GM12801 (cell line): ENCODE results near the gene FGFR2.

Experiments
- TF ChIP-seq, protein P1 (sequence below): IDR thresholded peaks from one replicate; pipeline ENCODE4 v1.5.1; 2011; ENCODE audit warnings: control low read depth; ENCODE audit not compliant: insufficient read length; ENCODE audit errors: extremely low read depth

Gene FGFR2

DNA sequence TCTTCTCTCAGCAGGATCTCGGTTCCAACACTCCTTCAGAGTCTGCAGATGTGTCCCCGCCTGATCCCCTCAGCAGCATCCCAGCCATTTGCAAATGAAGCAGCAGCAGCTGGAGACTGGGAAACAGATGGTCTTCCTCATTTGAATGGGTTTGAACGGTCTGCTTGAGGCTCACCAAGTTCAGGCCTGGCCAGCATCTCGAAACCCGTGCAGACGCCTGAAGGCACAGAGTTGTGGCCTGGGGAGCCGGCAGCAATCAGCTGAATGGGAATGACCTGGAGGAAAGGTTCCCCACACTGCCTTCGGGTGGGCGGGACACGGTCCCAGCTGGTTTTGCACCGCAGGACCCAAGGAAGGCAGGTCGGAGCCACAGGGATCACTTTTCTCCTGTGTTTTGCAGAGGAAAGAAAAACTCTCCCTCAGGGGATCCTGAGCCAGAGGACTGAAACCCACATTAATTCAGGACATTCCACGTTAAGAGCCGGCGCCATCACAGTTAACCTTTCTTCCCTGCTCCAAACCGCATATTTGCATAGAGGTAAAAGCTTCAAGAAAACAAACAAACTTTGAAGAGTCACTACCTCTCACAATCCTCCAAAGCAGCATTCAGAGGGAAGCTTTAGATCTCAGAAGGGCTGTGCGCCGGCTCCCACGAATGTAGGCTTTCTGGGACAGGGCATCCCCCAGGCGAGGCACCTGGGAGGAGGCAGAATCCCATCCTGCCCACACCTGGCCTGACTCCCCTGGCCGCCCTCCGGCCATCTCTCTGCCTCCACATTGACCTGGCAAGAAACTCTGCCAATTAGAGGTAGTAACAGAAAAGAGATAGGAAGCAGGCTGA lies 17.7 kb downstream of the FGFR2 start:
- TF ChIP-seq, protein P1, sequence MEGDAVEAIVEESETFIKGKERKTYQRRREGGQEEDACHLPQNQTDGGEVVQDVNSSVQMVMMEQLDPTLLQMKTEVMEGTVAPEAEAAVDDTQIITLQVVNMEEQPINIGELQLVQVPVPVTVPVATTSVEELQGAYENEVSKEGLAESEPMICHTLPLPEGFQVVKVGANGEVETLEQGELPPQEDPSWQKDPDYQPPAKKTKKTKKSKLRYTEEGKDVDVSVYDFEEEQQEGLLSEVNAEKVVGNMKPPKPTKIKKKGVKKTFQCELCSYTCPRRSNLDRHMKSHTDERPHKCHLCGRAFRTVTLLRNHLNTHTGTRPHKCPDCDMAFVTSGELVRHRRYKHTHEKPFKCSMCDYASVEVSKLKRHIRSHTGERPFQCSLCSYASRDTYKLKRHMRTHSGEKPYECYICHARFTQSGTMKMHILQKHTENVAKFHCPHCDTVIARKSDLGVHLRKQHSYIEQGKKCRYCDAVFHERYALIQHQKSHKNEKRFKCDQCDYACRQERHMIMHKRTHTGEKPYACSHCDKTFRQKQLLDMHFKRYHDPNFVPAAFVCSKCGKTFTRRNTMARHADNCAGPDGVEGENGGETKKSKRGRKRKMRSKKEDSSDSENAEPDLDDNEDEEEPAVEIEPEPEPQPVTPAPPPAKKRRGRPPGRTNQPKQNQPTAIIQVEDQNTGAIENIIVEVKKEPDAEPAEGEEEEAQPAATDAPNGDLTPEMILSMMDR: no peak

DNA sequence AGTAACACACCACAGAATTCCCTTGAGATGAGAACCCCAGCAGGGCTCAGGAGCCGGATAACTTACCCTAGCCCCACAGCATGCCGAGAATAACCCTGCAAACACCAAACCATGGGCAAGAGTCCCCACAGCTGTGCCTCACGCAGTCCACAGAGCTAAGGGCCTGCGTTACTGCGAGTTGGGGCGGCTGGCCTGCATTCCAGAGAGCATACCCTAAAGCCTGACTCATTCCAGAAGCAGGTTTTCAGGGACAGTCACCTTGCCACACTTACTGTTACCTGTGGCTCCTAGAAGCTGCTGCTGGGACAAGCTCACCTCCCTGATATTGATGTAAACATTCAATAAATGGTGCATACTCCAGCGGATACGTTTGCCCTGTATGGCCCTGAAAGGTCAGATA lies 18.6 kb downstream of the FGFR2 start:
- TF ChIP-seq, protein P1: no peak

DNA sequence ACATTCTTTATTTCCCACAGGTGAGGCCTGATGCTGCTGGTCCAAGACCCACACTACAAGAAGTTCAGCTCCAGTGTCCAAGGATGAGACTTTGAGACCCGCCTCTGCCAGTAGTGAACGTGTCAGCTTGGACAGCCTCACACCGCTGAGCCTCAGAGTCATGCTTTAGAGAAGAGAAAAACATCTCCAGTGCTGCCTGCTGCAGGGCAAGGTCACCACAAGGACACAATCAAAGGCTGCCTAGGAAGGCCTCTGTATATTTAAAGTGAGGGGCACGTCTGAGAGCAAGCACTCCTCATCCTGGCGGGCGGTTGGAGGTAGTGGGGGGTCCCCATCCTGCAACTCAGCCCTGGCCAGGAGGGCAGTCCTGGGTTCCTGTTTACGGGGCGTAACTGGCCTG lies 19.3 kb downstream of the FGFR2 start:
- TF ChIP-seq, protein P1: no peak

DNA sequence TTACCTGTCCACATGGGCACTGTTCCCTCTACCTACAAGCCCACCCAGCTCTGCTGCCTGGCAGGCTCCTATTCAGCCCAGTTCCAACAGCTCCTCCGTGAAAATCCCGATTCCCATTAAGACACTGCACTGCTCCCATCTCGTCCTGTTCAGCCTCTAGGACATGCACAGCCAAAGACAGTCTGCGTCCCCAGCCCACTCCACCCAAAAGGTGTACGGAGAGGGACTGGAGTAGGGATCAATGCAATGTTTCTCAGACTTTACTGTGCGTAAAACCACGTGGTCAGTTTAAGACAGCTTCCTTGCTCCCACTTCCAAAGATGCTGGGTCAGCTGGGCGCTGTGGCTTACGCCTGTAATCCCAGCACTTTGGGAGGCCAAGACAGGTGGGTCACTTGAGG lies 19.9 kb downstream of the FGFR2 start:
- TF ChIP-seq, protein P1: no peak

DNA sequence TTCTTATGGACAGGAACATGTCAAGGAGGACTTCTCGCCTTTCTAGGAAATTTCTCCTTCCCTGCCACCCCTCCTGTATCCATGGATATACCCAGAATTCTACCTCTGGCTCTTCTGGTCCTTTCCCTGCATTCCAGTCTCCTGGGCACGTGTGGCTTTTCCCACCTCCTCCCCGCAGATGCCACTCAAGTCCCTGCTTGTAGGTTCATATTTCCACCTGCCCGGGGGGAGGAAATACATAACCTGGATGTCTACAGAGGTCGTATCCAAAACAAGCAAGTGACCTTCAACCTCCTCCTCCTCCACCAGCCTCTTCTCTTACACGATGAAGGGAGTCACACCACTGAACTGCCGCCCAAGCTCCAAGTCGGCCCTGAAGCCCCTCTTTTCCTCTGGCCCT lies 20.7 kb downstream of the FGFR2 start:
- TF ChIP-seq, protein P1: no peak

DNA sequence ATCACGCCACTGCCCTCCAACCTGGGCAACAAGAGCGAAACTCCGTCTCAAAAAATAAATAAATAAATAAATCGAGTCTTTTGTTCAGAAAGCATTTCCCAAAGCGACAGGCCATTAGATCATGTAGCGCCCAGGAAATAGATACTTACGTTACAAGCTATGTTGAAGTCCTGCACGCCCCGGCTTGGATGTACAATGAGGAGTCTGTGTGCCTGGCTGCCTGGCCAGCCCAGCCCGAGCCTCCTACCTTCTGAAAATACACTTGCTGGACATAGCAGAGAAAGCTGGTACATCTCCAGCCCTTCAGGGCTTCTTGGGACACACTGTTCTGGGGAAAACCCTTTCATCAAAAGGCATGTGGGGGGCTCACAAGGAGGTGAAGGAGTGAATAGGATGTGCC lies 22.1 kb downstream of the FGFR2 start:
- TF ChIP-seq, protein P1: no peak

DNA sequence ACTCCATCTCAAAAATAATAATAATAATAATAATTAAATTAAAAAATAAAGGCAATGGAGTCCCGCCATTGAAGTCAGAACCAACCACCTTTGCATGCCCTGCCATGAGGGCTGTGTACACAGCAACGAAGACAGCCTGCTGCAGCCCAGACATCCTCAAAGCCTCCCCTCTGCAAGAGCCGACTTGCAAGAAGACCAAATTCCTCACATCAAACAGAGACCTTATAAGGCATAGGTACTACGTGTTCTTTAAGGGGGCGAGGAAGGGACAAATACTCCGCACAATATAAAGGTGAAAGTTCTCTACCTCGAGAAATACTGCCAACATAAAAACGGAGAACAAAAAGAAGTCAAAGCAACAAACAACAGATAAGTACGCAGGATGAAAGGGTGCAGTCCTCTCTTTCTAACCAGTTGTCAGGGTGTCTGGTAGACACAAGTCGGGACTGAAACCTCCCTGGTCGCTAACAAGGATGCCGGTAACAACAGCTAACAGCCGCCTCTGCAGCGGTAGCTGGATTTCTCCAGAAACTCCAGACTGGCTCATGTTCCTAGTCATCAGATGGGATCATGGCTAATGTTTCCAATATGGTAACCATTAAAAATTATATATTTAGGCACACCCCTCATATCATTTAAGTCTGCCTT lies 23.6 kb downstream of the FGFR2 start:
- TF ChIP-seq, protein P1: no peak
